ENCODE results near the gene BOK. TPM values are rescaled to one million over a fixed set of nuclear protein-coding genes. Genes with fewer than 3 reads are reported as not detected.

Gene BOK
- total and polyA plus RNA-seq, 2 of the 13 experiments (the other 11 are each of a cell fraction or from before 2014, with no cell fraction given): 35.5 to 39.2 TPM

- TF ChIP-seq, protein P1, sequence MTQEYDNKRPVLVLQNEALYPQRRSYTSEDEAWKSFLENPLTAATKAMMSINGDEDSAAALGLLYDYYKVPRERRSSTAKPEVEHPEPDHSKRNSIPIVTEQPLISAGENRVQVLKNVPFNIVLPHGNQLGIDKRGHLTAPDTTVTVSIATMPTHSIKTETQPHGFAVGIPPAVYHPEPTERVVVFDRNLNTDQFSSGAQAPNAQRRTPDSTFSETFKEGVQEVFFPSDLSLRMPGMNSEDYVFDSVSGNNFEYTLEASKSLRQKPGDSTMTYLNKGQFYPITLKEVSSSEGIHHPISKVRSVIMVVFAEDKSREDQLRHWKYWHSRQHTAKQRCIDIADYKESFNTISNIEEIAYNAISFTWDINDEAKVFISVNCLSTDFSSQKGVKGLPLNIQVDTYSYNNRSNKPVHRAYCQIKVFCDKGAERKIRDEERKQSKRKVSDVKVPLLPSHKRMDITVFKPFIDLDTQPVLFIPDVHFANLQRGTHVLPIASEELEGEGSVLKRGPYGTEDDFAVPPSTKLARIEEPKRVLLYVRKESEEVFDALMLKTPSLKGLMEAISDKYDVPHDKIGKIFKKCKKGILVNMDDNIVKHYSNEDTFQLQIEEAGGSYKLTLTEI (CRISPR knock-in tag; conservative IDR thresholded peaks at IDR 0.05): no peak
- no peak for TF ChIP-seq ZFP41 (CRISPR knock-in tag; IDR thresholded peaks at IDR 0.05; ENCODE audit: borderline replicate concordance)
- TF ChIP-seq PHF5A (CRISPR knock-in tag; IDR thresholded peaks at IDR 0.05; ENCODE audit: low read depth, unreplicated experiment): peak; percentile 60
- peak; percentile 58; the same call in 1 of the 2 replicates for TF ChIP-seq ZBTB2 (CRISPR knock-in tag; IDR thresholded peaks at IDR 0.05; ENCODE audit: low read depth)
- TF ChIP-seq CREB1 (IDR thresholded peaks at IDR 0.05): peak; percentile 63; the same call in 1 of the 2 replicates
- TF ChIP-seq CREB1 (CRISPR knock-in tag; IDR thresholded peaks at IDR 0.05): no peak
- TF ChIP-seq NRL (CRISPR knock-in tag; IDR thresholded peaks at IDR 0.05; ENCODE audit: borderline replicate concordance): no peak
- no peak for TF ChIP-seq E2F5 (CRISPR knock-in tag; conservative IDR thresholded peaks at IDR 0.05)
- TF ChIP-seq RERE (CRISPR knock-in tag; IDR thresholded peaks at IDR 0.05; ENCODE audit: low read depth): peak; percentile 53
- TF ChIP-seq ZBTB8A (CRISPR knock-in tag; IDR thresholded peaks at IDR 0.05; ENCODE audit: borderline replicate concordance, low read depth): peak; percentile 65; the same call in 1 of the 2 replicates
- TF ChIP-seq ZSCAN21 (CRISPR knock-in tag; IDR thresholded peaks at IDR 0.05; ENCODE audit: borderline replicate concordance): no peak; the same call in 1 of the 2 replicates
- TF ChIP-seq NFIC (IDR thresholded peaks at IDR 0.05; ENCODE audit: low read length): no peak
- no peak; the same call in 1 of the 2 replicates for TF ChIP-seq ZNF160 (CRISPR knock-in tag; IDR thresholded peaks at IDR 0.05)
- no peak for TF ChIP-seq ZNF343 (CRISPR knock-in tag; IDR thresholded peaks at IDR 0.05)
- TF ChIP-seq IKZF1 (IDR thresholded peaks at IDR 0.05): no peak
- TF ChIP-seq HOXA3 (CRISPR knock-in tag; IDR thresholded peaks at IDR 0.05): peak; percentile 91
- TF ChIP-seq ZFYVE20 (CRISPR knock-in tag; IDR thresholded peaks at IDR 0.05; ENCODE audit: borderline replicate concordance, low read depth): no peak
- 0 out of 2 replicates have a peak, but pooled peaks have one; percentile 23 for TF ChIP-seq RCOR2 (CRISPR knock-in tag; IDR thresholded peaks at IDR 0.05)
Observed at GRCh38 chr2:241609859-241610793, 51.6 kb downstream of the BOK start (continued).
